ENCODE data around the gene ZMYND15. TPM values are rescaled to one million over a fixed set of nuclear protein-coding genes. Genes with fewer than 3 reads are reported as not detected.

Gene ZMYND15
- total and polyA plus RNA-seq, 2 experiments from 2014 or later, result 0.32 to 1.4 TPM

- Histone ChIP-seq H3K27ac (ENCODE audit: low read depth) (no peak overlapping the region), H3K4me1 (ENCODE audit: insufficient read depth) (peaks cover 15% of the 10 kb centered on the region), H3K9me2 (ENCODE audit: insufficient read depth) (no peaks in the 10 kb centered on the region), H3K4me3 (no peak overlapping the region), H3K4me2 (no peak overlapping the region), H3F3A (replicated peaks; ENCODE audit: low read depth) (peaks cover 13% of the 10 kb centered on the region; the same call in 1 of the 2 replicates), H3K79me2 (replicated peaks; ENCODE audit: insufficient read depth) (no peaks in the 10 kb centered on the region), H2AFZ (no peak overlapping the region), H3K27me3 (ENCODE audit: insufficient read depth) (peaks cover 57% of the 10 kb centered on the region), H3K36me3 (ENCODE audit: insufficient read depth) (no peaks in the 10 kb centered on the region), H4K20me1 (replicated peaks; ENCODE audit: insufficient read depth) (0 out of 2 replicates have a peak, but pooled peaks cover 5% of the 10 kb centered on the region)
- peaks cover 25% of the 10 kb centered on the region for H3K4me1 Mint-ChIP-seq
- no peak overlapping the region; the same call in 2 of the 3 replicates for H3K4me3 Mint-ChIP-seq
- ATAC-seq (no peak), DNase-seq (ENCODE audit: low spot score) (no peak)
- TF ChIP-seq ZNF331 (CRISPR knock-in tag; IDR thresholded peaks at IDR 0.05; ENCODE audit: low read depth), result no peak
- TF ChIP-seq STAT1 (IDR thresholded peaks at IDR 0.05; ENCODE audit: unreplicated experiment), result no peak
- no peak for TF ChIP-seq ZNF462 (CRISPR knock-in tag; IDR thresholded peaks at IDR 0.05)
- no peak for TF ChIP-seq NANOG (IDR thresholded peaks at IDR 0.05; ENCODE audit: borderline replicate concordance)
- TF ChIP-seq REST (IDR thresholded peaks at IDR 0.05; ENCODE audit: unreplicated experiment), result no peak
- no peak for TF ChIP-seq EZH2 (IDR thresholded peaks at IDR 0.05; ENCODE audit: low read depth, unreplicated experiment)
- TF ChIP-seq ZNF114 (CRISPR knock-in tag; IDR thresholded peaks at IDR 0.05), result no peak
- TF ChIP-seq CTCF (conservative IDR thresholded peaks at IDR 0.05; ENCODE audit: low read depth in 2 of 2), result no peak
- no peak overlapping the region for H3K27ac Mint-ChIP-seq
- H3K9me3 Mint-ChIP-seq, result no peaks in the 10 kb centered on the region; the same call in 1 of the 3 replicates
- H3K27me3 Mint-ChIP-seq (ENCODE audit: insufficient read depth, low read depth, poor library complexity), result peaks cover 69% of the 10 kb centered on the region
- H3K36me3 Mint-ChIP-seq (ENCODE audit: low read depth), result no peaks in the 10 kb centered on the region; the same call in 2 of the 3 replicates
Observed at GRCh38 chr17:4742133-4742532, 2.5 kb downstream of the ZMYND15 start.

Data from GM23338 (cell line).